A549 (cell line): Measurements from ENCODE around the gene SRR. TPM values are rescaled to one million over a fixed set of nuclear protein-coding genes. Genes with fewer than 3 reads are reported as not detected.
"Not testable (repeated sequence)": the region's sequence is repeated elsewhere in the genome, so short reads cannot be mapped to it uniquely, and the experiment has no call there.

Source experiments
- ATAC-seq, 2 experiments: fragments of 200-7000 bp in 1 of 2; fragments of >200 bp in 1 of 2; cut with Nextera tagmentation in 1 of 2; cut with Tn5 transposase in 1 of 2; 3 replicates each; pipeline versions ENCODE4 v1.8.0 to v1.9.1; 2018 to 2020; ENCODE audit warnings: mild to moderate bottlenecking in 1 of 2, moderate library complexity in 1 of 2
- CTCF ChIA-PET: fragments of 300-600 bp; sonication (Branson Sonifier 250); formaldehyde crosslinking; extraction: SDS; loops from one replicate; lab custom pipeline; 2021; ENCODE audit warnings: antibody characterized with exemption, inconsistent platforms; lab: Yijun Ruan, JAX
- POLR2A ChIA-PET: fragments of 350-600 bp; formaldehyde crosslinking; extraction: SDS; loops from one replicate; lab custom pipeline; 2021; ENCODE audit warnings: antibody characterized with exemption, inconsistent platforms; lab: Yijun Ruan, JAX
- DNase-seq, 2 experiments: peaks; one replicate each; pipeline versions ENCODE4 v3.0.0 to v3.0.0-alpha.2; 2011 to 2016; ENCODE audit warnings: low read depth in 1 of 2, low spot score in 1 of 2
- FAIRE-seq: peaks from 2 replicates; lab custom pipeline; 2011; peaks lifted over from hg19 to GRCh38; lab: Jason Lieb, UNC
- H3K27ac ChIP-seq, 2 experiments: fragments of >200 bp; sonication (Bioruptor Twin); formaldehyde crosslinking; 3 replicates each; pipeline ENCODE4 v1.5.1; 2016 to 2017
- H3K4me1 ChIP-seq: fragments of >200 bp; sonication (Bioruptor Twin); formaldehyde crosslinking; 3 replicates; pipeline ENCODE4 v1.6.1; 2016
- H3K4me2 ChIP-seq: fragments of >200 bp; sonication (Bioruptor Twin); formaldehyde crosslinking; 3 replicates; pipeline ENCODE4 v1.6.1; 2016
- H3K4me3 ChIP-seq: fragments of >200 bp; sonication (Bioruptor Twin); formaldehyde crosslinking; 3 replicates; pipeline ENCODE4 v1.5.1; 2016
- H3K9me3 ChIP-seq: fragments of >200 bp; sonication (Bioruptor Twin); formaldehyde crosslinking; 3 replicates; pipeline ENCODE4 v1.6.1; 2016
- BCL3 ChIP-seq: fragments of >200 bp; sonication (Bioruptor Twin); formaldehyde crosslinking; IDR thresholded peaks from 3 replicates; pipeline ENCODE4 v1.6.1; 2016
- BHLHE40 ChIP-seq: IDR thresholded peaks from 2 replicates; pipeline ENCODE4 v1.6.1; 2012; ENCODE audit warnings: low read depth, low read length, inconsistent platforms
- CEBPB ChIP-seq, 2 experiments: fragments of >200 bp in 1 of 2; sonication (Bioruptor Twin) in 1 of 2; formaldehyde crosslinking in 1 of 2; IDR thresholded peaks; 2 replicates each; pipeline ENCODE4 v1.6.1; 2012 to 2016
- CHD4 ChIP-seq: fragments of 200-600 bp; sonication (generic); IDR thresholded peaks from 2 replicates; pipeline ENCODE4 v1.6.1; 2016; ENCODE audit warnings: antibody characterized with exemption, mild to moderate bottlenecking, borderline replicate concordance
- E2F6 ChIP-seq: IDR thresholded peaks from 2 replicates; pipeline ENCODE4 v1.6.1; 2012; ENCODE audit warnings: low read depth, borderline replicate concordance
- EHF ChIP-seq: fragments of 250-450 bp; sonication (Bioruptor Pico); IDR thresholded peaks from 2 replicates; pipeline ENCODE4 v1.5.0; 2020; ENCODE audit warnings: mild to moderate bottlenecking
- ELK1 ChIP-seq: fragments of 150-350 bp; IDR thresholded peaks from 2 replicates; pipeline ENCODE4 v1.6.1; 2014; ENCODE audit warnings: low read depth, mild to moderate bottlenecking, low read length
- EP300 ChIP-seq, 2 experiments: fragments of >200 bp; sonication (Bioruptor Twin); formaldehyde crosslinking; IDR thresholded peaks; 2 replicates in 1 of 2; 3 replicates in 1 of 2; pipeline ENCODE4 v1.6.1; 2016 to 2017
- HEYL ChIP-seq: fragments of 250-450 bp; sonication (Bioruptor Pico); IDR thresholded peaks from 2 replicates; pipeline ENCODE4 v1.8.0; 2021; ENCODE audit warnings: mild to moderate bottlenecking, moderate library complexity
- HMGXB4 ChIP-seq: fragments of 250-450 bp; sonication (Bioruptor Pico); IDR thresholded peaks from 2 replicates; pipeline ENCODE4 v1.5.0; 2021; ENCODE audit warnings: mild to moderate bottlenecking, moderate library complexity, borderline replicate concordance
- HOXB13 ChIP-seq: fragments of 250-450 bp; sonication (Bioruptor Pico); IDR thresholded peaks from 2 replicates; pipeline ENCODE4 v1.5.0; 2020; ENCODE audit warnings: low read depth, mild to moderate bottlenecking, moderate library complexity
- JUN ChIP-seq, 2 experiments: fragments of >200 bp; sonication (Bioruptor Twin); formaldehyde crosslinking; IDR thresholded peaks; 2 replicates in 1 of 2; 3 replicates in 1 of 2; pipeline ENCODE4 v1.6.1; 2016 to 2017
- MAZ ChIP-seq: fragments of 150-350 bp; IDR thresholded peaks from 2 replicates; pipeline ENCODE4 v1.6.1; 2014; ENCODE audit warnings: antibody characterized with exemption, low read depth, low read length, borderline replicate concordance
- NPAS2 ChIP-seq: fragments of 250-450 bp; sonication (Bioruptor Pico); IDR thresholded peaks from 2 replicates; pipeline ENCODE4 v1.8.0; 2022; ENCODE audit warnings: mild to moderate bottlenecking, moderate library complexity, borderline replicate concordance
- PHF8 ChIP-seq: fragments of 200-600 bp; sonication (generic); IDR thresholded peaks from 2 replicates; pipeline ENCODE4 v1.6.1; 2016; ENCODE audit warnings: low read depth, mild to moderate bottlenecking, antibody characterized with exemption, moderate library complexity, borderline replicate concordance
- RAD21 ChIP-seq, 2 experiments: fragments of >200 bp in 1 of 2; sonication (Bioruptor Twin) in 1 of 2; formaldehyde crosslinking in 1 of 2; IDR thresholded peaks in 1 of 2; conservative IDR thresholded peaks in 1 of 2; 2 replicates in 1 of 2; 3 replicates in 1 of 2; pipeline ENCODE4 v1.6.1; 2012 to 2018; ENCODE audit warnings: inconsistent platforms in 1 of 2
- RFX5 ChIP-seq: fragments of 450-650 bp; IDR thresholded peaks from 2 replicates; pipeline ENCODE4 v1.7.1; 2014; ENCODE audit warnings: antibody characterized with exemption, mild to moderate bottlenecking, moderate library complexity
- SMC3 ChIP-seq: fragments of >200 bp; sonication (Bioruptor Twin); formaldehyde crosslinking; IDR thresholded peaks from 3 replicates; pipeline ENCODE4 v1.6.1; 2018; ENCODE audit warnings: inconsistent platforms
- TFCP2L1 ChIP-seq: fragments of 250-450 bp; sonication (Bioruptor Pico); IDR thresholded peaks from 2 replicates; pipeline ENCODE4 v1.5.0; 2021; ENCODE audit warnings: mild to moderate bottlenecking
- ZC3H11A ChIP-seq: fragments of 450-650 bp; IDR thresholded peaks from 2 replicates; pipeline ENCODE4 v1.6.1; 2014; ENCODE audit warnings: antibody characterized with exemption, mild to moderate bottlenecking
- WGBS: methylation state at CpG from one replicate; pipeline ENCODE4 v1.1.6; 2017; ENCODE audit errors: missing lambda C conversion rate; 5-methylcytosine and 5-hydroxymethylcytosine counted together
- polyA plus RNA-seq, 4 experiments: library from polyadenylated mRNA; depleted of rRNA in 3 of 4; stranded (reverse); fragments of >200 nt; fragmentation: RNase III in 1 of 4; extraction: RNeasy Plus Mini Kit Qiagen cat#74134 plus additional on column Dnase treatment in 1 of 4; gene quantifications; 2 replicates in 3 of 4; 3 replicates in 1 of 4; pipeline ENCODE4 v1.2.3, GENCODE V29; 2011 to 2017
- TF ChIP-seq, protein P1 (sequence below): IDR thresholded peaks from 2 replicates; pipeline ENCODE4 v1.6.1; 2012

Gene SRR
- polyA plus RNA-seq, 2 of the 4 experiments (the other 2 are of a cell fraction) = 13.2 to 16.7 TPM

DNA sequence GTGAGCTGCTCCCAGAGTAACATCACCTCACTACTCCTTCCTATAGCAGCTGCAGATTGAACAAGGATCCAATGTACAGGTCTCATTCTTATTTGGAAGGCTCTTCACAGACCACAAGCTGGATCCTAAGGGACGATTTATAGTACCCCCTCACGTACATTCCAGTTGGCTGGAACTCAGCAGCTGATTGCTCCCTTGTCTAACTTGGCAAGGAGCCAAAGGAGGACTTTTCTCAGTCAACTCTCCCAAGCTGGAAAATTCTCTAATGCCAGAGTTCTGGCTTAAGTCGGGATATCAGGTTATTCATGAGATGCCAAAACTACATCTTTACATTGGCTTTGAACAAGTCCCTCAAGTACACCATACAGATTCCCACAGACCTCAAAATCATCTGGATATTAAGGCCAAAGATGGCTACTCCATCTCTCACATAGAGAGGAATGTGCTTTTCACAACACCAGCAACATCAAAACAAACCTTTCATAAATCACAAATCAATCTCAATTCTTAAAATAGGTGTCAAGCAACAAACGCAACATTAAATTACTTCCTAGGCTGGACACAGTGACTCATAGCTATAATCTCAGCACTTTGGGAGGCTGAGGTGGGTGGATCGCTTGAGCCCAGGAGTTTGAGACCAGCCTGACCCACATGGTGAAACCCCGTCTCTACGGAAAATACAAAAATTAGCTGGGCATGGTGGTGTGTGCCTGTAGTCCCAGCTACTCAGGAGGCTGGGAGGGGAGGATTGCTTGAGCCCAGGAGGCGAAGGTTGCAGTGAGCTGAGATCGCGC lies 39.5 kb upstream of the SRR start:
- H3K4me3 ChIP-seq = no peak overlapping the region
- WGBS = 89% methylated on average over 10 of the region's 10 CpGs
- no peak overlapping the region for H3K4me2 ChIP-seq
- peaks cover 22% of the 10 kb centered on the region for H3K4me1 ChIP-seq
- DNase-seq (no peak), FAIRE-seq (peak; percentile 28), ATAC-seq (no peak)
- CTCF ChIA-PET = interaction anchor here (0.5 to 16.3 kb wide), 9 partner anchors 10 to 210 kb away, joined by 3 to 200 read pairs (median 3); partner anchors contain the start of gene HIC1
- no peak for TF ChIP-seq CEBPB (IDR thresholded peaks at IDR 0.05)
- TF ChIP-seq MAZ = no peak
- no peak for TF ChIP-seq TFCP2L1 (CRISPR knock-in tag)
- TF ChIP-seq EP300 (IDR thresholded peaks at IDR 0.05) = no peak
- TF ChIP-seq SMC3 = no peak
- TF ChIP-seq, protein P1, sequence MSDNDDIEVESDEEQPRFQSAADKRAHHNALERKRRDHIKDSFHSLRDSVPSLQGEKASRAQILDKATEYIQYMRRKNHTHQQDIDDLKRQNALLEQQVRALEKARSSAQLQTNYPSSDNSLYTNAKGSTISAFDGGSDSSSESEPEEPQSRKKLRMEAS = no peak
- TF ChIP-seq RFX5 = no peak
- no peak for TF ChIP-seq ELK1
- TF ChIP-seq HMGXB4 (CRISPR knock-in tag) = no peak
- no peak for TF ChIP-seq HEYL (CRISPR knock-in tag)
- TF ChIP-seq ZC3H11A = no peak
- TF ChIP-seq JUN (IDR thresholded peaks at IDR 0.05) = no peak
- TF ChIP-seq HOXB13 (CRISPR knock-in tag) = no peak
- TF ChIP-seq RAD21 (conservative IDR thresholded peaks at IDR 0.05 in 1 of 2, IDR thresholded peaks at IDR 0.05 in 1 of 2) = no peak
- TF ChIP-seq BCL3 = no peak
- no peak overlapping the region for H3K27ac ChIP-seq
- no peaks in the 10 kb centered on the region for H3K9me3 ChIP-seq
- POLR2A ChIA-PET = no interaction called here

DNA sequence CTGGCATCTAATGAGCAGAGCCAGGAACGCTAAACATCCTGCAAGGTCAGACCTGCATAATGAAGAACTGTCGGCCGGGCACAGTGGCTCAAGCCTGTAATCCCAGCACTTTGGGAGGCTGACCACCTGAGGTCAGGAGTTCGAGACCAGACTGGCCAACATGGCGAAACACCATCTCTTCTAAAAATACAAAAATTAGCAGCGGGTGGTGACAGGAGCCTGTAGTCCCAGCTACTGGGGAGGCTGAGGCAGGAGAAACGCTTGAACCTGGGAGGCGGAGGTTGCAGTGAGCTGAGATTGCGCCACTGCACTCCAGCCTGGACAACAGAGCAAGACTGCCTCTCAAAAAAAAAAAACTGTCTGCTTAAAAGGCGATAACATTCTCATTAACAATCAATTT lies 38.6 kb upstream of the SRR start:
- POLR2A ChIA-PET, DNase-seq, H3K4me2 ChIP-seq, H3K27ac ChIP-seq, ATAC-seq, H3K4me3 ChIP-seq, FAIRE-seq, H3K9me3 ChIP-seq: not testable (repeated sequence)
- H3K4me1 ChIP-seq = peaks cover 22% of the 10 kb centered on the region
- CTCF ChIA-PET = interaction anchor here (1.1 to 16.3 kb wide), 4 partner anchors 16 to 211 kb away, joined by 3 to 200 read pairs (median 62); partner anchors contain the start of gene HIC1
- WGBS = 94% methylated on average over 10 of the region's 10 CpGs

DNA sequence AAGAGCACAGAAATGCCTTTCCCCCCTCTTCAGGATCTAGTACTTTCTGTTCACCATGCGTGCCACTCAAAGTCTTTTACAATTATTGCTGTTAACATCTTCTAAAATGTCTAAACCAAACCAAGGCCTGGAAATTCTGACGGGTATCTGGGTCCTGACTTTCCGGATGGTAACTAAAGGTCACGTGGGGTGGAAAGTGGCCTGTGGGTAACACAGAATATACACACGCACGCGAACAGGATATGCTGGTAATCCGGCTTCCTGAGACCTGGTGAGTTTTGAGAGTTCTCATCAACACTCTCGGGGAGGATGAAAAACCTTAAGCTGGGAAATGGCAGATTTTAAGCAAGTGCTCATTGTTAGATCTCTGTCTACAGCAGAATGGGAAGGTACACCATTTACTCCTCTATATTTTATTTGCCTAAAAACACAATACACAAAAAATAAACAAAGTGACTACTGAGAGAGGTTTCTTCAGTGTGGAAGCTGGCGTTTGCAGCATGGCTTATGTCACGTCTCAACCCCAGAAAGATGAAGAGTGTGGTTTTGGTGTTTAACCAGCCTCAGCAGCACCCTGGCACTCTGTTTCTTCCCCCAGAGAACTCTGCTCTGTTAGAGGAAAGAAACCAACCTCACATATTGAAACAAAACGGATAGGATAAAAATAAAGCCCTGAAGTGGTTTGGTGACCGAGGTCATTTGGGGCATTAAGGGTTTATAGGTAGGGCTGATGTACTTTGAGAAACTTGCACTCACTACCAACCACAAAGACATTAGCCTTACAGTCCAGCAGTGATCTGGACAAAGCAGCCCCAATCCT lies 37.5 kb upstream of the SRR start:
- Histone ChIP-seq H3K4me3 (no peak overlapping the region), H3K4me2 (no peak overlapping the region), H3K9me3 (no peaks in the 10 kb centered on the region), H3K4me1 (peaks cover 22% of the 10 kb centered on the region), H3K27ac (no peak overlapping the region)
- POLR2A ChIA-PET = no interaction called here
- no peak for DNase-seq
- ATAC-seq = no peak
- FAIRE-seq = no peak
- 92% methylated on average over 13 of the region's 13 CpGs for WGBS
- CTCF ChIA-PET = interaction anchor here (0.6 to 16.3 kb wide), 5 partner anchors 10 to 207 kb away, joined by 3 to 200 read pairs (median 5); no protein-coding TSS in a partner anchor
- TF ChIP-seq NPAS2 (CRISPR knock-in tag) = no peak
- no peak for TF ChIP-seq HEYL (CRISPR knock-in tag)
- no peak for TF ChIP-seq BHLHE40
- TF ChIP-seq E2F6 = no peak
- no peak for TF ChIP-seq PHF8
- no peak for TF ChIP-seq CEBPB (IDR thresholded peaks at IDR 0.05)
- no peak for TF ChIP-seq TFCP2L1 (CRISPR knock-in tag)
- TF ChIP-seq EHF (CRISPR knock-in tag) = no peak
- no peak for TF ChIP-seq CHD4
- no peak for TF ChIP-seq HMGXB4 (CRISPR knock-in tag)
